Heart left ventricle (tissue), 16 donors: ENCODE measurements around the gene SCGB1D2. TPM values are rescaled to one million over a fixed set of nuclear protein-coding genes. Genes with fewer than 3 reads are reported as not detected.
"Not testable (repeated sequence)": the region's sequence is repeated elsewhere in the genome, so short reads cannot be mapped to it uniquely, and the experiment has no call there.

Source experiments
- ATAC-seq, 4 donors: fragments of 200-7000 bp; cut with Tn5 transposase; one replicate each; pipeline ENCODE4 v1.9.1; 2020 to 2022; ENCODE audit warnings: moderate library complexity in 4 of 4, mild to moderate bottlenecking in 3 of 4, moderate number of reproducible peaks in 1 of 4
- DNase-seq, 5 donors: peaks; one replicate each; pipeline ENCODE4 v3.0.0-alpha.2; 2020
- H3K27ac ChIP-seq, 12 donors: fragments of 200-600 bp; sonication (generic) in 4 of 12; one replicate each; pipeline versions ENCODE4 v1.5.0 to v1.8.0; 2016 to 2022; ENCODE audit warnings: mild to moderate bottlenecking in 2 of 12
- H3K27me3 ChIP-seq, 9 donors: fragments of 200-600 bp; sonication (generic) in 2 of 9; one replicate each; pipeline versions ENCODE4 v1.5.1 to v1.8.0; 2016 to 2022; ENCODE audit warnings: mild to moderate bottlenecking in 3 of 9
- H3K36me3 ChIP-seq, 9 donors: fragments of 200-600 bp; sonication (generic) in 2 of 9; one replicate each; pipeline versions ENCODE4 v1.5.0 to v1.8.0; 2018 to 2022; ENCODE audit warnings: mild to moderate bottlenecking in 2 of 9
- H3K4me1 ChIP-seq, 12 donors: fragments of 200-600 bp; sonication (generic) in 4 of 12; one replicate each; pipeline versions ENCODE4 v1.5.0 to v1.8.0; 2016 to 2022; ENCODE audit warnings: mild to moderate bottlenecking in 3 of 12
- H3K4me3 ChIP-seq, 12 donors: fragments of 200-600 bp; sonication (generic) in 4 of 12; one replicate each; pipeline versions ENCODE4 v1.5.0 to v1.8.0; 2017 to 2022; ENCODE audit warnings: mild to moderate bottlenecking in 9 of 12, moderate library complexity in 4 of 12
- H3K9me3 ChIP-seq, 12 donors: fragments of 200-600 bp; sonication (generic) in 4 of 12; one replicate each; pipeline versions ENCODE4 v1.5.0 to v1.8.0; 2016 to 2022; ENCODE audit warnings: mild to moderate bottlenecking in 1 of 12
- POLR2A ChIP-seq, 2 donors: fragments of 450-650 bp; IDR thresholded peaks; one replicate each; pipeline ENCODE4 v1.6.1; 2017; ENCODE audit warnings: antibody characterized with exemption in 2 of 2, mild to moderate bottlenecking in 2 of 2, moderate library complexity in 2 of 2
- WGBS, 4 donors: extraction: QIAGEN DNeasy Blood & Tissue Kit in 2 of 4; methylation state at CpG; one replicate each; pipeline versions ENCODE4 v1.1.5 to v1.1.7; 2013 to 2018; 5-methylcytosine and 5-hydroxymethylcytosine counted together
- intact Hi-C, 10 donors: fragments of 100-400 bp; cut with DNase I; formaldehyde crosslinking; loops; one replicate each; pipeline versions ENCODE4 v1.11.1 to v1.14.2; 2022
- long read RNA-seq, 3 donors: library from polyadenylated mRNA; unstranded; transcript quantifications; one replicate each; pipeline ENCODE4 v2.0.0, GENCODE V29; 2020 to 2021
- polyA plus RNA-seq, 2 donors: library from polyadenylated mRNA; stranded (reverse); fragments of 200-250 nt; gene quantifications; one replicate each; pipeline ENCODE4 v1.2.3, GENCODE V29; 2013
- total RNA-seq, 9 donors: library from RNA; depleted of rRNA in 2 of 9; stranded (reverse); fragments of >200 nt in 2 of 9; fragmentation: NEBNext Ultra II Directional in 3 of 9; extraction: Animal tissue kit (Norgen Biotek cat#: 25700) in 3 of 9; gene quantifications; one replicate each; pipeline versions ENCODE4 v1.1.0 to v1.2.4, GENCODE V29; 2016 to 2023
- TF ChIP-seq, protein P1 (sequence below), 12 donors: fragments of 200-600 bp; sonication (generic) in 4 of 12; IDR thresholded peaks; one replicate each; pipeline versions ENCODE4 v1.5.0 to v1.8.0; 2018 to 2022; ENCODE audit warnings: antibody characterized with exemption in 12 of 12, mild to moderate bottlenecking in 5 of 12
- donor health status: ischemic (EF 13 %, LVEDD 7.1; RV severe dilation, severe dysfunction).
- donor health status: healthy with polysubstance abuse.
- donor health status: DM: no; HTN: yes; CAD: no.
- donor health status: DM: no; HTN: no; CAD: no.
- donor health status: ischemic (EF 25% LVEDD 6.9; RV normal size, moderate dysfunction).
- donor health status: ischemic (EF 25% LVEDD 5.7; RV mildly dilated, moderate dysfunction).
- donor health status: healthy.
- donor health status: DM: yes; HTN: yes; CAD: no.
- donor health status: ischemic (EF 35%, LVEDD 5.7; RV mildly dilated, moderate dysfunction).
- donor health status: nonischemic (EF 11% LVEDD 7.7; RV severe dilation, severe dysfunction).
- donor health status: DM: yes; HTN: yes; CAD: no.
- donor health status: PGD.
- donor health status: ischemic (EF 29% LVEDD 5.4; RV normal size, mild dysfunction).
- donor health status: nonischemic (EF 23%, LVEDD 6.1; RV moderate dilation, normal function).

SCGB1D2 gene
- total RNA-seq: 1 to 10 TPM in 4 of 9 donors, under 1 TPM in 1, not detected in 4; 0.67 to 3.8 (median 1.5) TPM
- polyA plus RNA-seq: 1 to 10 TPM in 1 of 2 donors, under 1 TPM in 1; 0.36 to 3.1 TPM
- long read RNA-seq, donor 1: 0 reads
- long read RNA-seq, donor 2: 0 reads
- long read RNA-seq, donor 3, partial matches to known transcripts: 0 of 2 reads
- long read RNA-seq, donor 3, other reads (novel, unspliced or antisense): 0 of 2 reads

DNA sequence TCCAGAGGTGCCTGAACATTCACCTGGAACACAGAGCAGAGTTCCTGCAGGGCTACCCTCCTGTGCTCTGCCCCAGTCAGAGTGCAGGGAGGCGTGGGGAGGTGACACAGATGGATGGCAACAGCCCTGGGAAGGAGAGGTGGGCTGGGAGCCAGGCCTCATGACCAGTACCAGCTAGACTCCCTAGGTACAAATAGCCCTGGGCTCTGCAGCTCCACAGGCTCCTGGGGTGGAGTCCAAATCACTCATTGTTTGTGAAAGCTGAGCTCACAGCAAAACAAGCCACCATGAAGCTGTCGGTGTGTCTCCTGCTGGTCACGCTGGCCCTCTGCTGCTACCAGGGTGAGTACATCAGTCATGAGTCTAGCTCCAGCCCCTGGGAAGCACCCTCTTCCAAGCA is at the start of gene SCGB1D2:
Gene SCGB1D2 (plus strand): TSS at position 219 of the 400 bp plus-strand sequence. CDS start 69 bp downstream, at position 288.
- ATAC-seq (peak; percentile 91 to 97 (median 95)), DNase-seq (peak; percentile 27 to 85 (median 55))
- no peaks in the 10 kb centered on the region for H3K9me3 ChIP-seq
- WGBS, 4 donors: 9 to 17% (median 15%) methylated on average over 1 to 3 of the region's 3 CpGs
- no peak within 1 kb of the TSS for H3K27ac ChIP-seq
- H3K4me3 ChIP-seq: no peak within 1 kb of the TSS
- peaks cover 0 to 16% (median 0%) of the 10 kb centered on the region in 9 donors for H3K27me3 ChIP-seq
- intact Hi-C loops: no loop called here
- H3K4me1 ChIP-seq: peaks cover 0 to 10% (median 0%) of the 10 kb centered on the region in 12 donors
- H3K36me3 ChIP-seq: no peaks in the 10 kb centered on the region
- TF ChIP-seq, protein P1, sequence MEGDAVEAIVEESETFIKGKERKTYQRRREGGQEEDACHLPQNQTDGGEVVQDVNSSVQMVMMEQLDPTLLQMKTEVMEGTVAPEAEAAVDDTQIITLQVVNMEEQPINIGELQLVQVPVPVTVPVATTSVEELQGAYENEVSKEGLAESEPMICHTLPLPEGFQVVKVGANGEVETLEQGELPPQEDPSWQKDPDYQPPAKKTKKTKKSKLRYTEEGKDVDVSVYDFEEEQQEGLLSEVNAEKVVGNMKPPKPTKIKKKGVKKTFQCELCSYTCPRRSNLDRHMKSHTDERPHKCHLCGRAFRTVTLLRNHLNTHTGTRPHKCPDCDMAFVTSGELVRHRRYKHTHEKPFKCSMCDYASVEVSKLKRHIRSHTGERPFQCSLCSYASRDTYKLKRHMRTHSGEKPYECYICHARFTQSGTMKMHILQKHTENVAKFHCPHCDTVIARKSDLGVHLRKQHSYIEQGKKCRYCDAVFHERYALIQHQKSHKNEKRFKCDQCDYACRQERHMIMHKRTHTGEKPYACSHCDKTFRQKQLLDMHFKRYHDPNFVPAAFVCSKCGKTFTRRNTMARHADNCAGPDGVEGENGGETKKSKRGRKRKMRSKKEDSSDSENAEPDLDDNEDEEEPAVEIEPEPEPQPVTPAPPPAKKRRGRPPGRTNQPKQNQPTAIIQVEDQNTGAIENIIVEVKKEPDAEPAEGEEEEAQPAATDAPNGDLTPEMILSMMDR (IDR thresholded peaks at IDR 0.05): no peak
- TF ChIP-seq POLR2A (IDR thresholded peaks at IDR 0.05): no peak

DNA sequence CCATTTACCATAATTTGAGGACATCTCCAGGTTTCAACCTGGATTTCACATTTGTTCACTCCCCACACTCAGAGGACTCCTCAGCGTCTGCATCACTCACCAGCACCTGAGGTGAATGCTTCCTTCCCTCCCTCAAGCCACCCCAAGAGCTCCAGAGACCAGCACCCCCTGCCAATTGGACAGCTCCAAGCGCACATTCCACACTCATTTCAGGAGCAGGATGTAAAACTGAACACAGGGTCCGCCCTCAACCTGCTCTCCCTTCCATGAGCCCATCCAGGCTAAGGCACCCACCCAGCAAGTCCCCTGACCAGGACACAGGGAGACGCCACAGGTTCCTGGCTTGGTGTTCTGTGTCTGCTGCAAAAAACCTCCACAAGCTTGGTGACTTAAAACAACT is 48.1 kb upstream of the SCGB1D2 start:
- intact Hi-C loops: no loop called here
- 48 to 73% (median 67%) methylated on average over 2 to 4 of the region's 4 CpGs for WGBS, 4 donors
- DNase-seq: no peak
- peaks cover 0 to 54% (median 6%) of the 10 kb centered on the region in 9 donors for H3K27me3 ChIP-seq
- no peaks in the 10 kb centered on the region for H3K36me3 ChIP-seq
- ATAC-seq: no peak
- H3K9me3 ChIP-seq: no peaks in the 10 kb centered on the region
- no peak overlapping the region for H3K4me3 ChIP-seq
- TF ChIP-seq, protein P1 (IDR thresholded peaks at IDR 0.05): no peak
- no peak for TF ChIP-seq POLR2A (IDR thresholded peaks at IDR 0.05)
- H3K27ac ChIP-seq: no peak overlapping the region
- H3K4me1 ChIP-seq: no peaks in the 10 kb centered on the region

GRCh38 chr11:62195010-62195409 is 47.0 kb upstream of the SCGB1D2 start:
- peaks cover 0 to 51% (median 4%) of the 10 kb centered on the region in 9 donors for H3K27me3 ChIP-seq
- H3K9me3 ChIP-seq, H3K27ac ChIP-seq, H3K4me3 ChIP-seq, H3K36me3 ChIP-seq, H3K4me1 ChIP-seq, DNase-seq, ATAC-seq, intact Hi-C loops: not testable (repeated sequence)
- 12 to 60% (median 20%) methylated on average over 1 to 5 of the region's 9 CpGs for WGBS, 4 donors

- H3K9me3 ChIP-seq: no peaks in the 10 kb centered on the region
- no peak for DNase-seq
- H3K27me3 ChIP-seq: peaks cover 0 to 45% (median 2%) of the 10 kb centered on the region in 9 donors
- ATAC-seq: no peak
- intact Hi-C loops: no loop called here
- WGBS, 4 donors: 53 to 68% (median 56%) methylated on average over 7 of the region's 7 CpGs
- H3K4me3 ChIP-seq: no peak overlapping the region
- TF ChIP-seq, protein P1 (IDR thresholded peaks at IDR 0.05): no peak
- TF ChIP-seq POLR2A (IDR thresholded peaks at IDR 0.05): no peak
- no peaks in the 10 kb centered on the region for H3K4me1 ChIP-seq
- no peaks in the 10 kb centered on the region for H3K36me3 ChIP-seq
- no peak overlapping the region for H3K27ac ChIP-seq
Measured at GRCh38 chr11:62195945-62196344, 46.1 kb upstream of the SCGB1D2 start.

- intact Hi-C loops, H3K4me3 ChIP-seq, H3K4me1 ChIP-seq, H3K36me3 ChIP-seq, H3K27ac ChIP-seq, H3K9me3 ChIP-seq, ATAC-seq, DNase-seq: not testable (repeated sequence)
- peaks cover 0 to 42% (median 2%) of the 10 kb centered on the region in 9 donors for H3K27me3 ChIP-seq
- WGBS, 4 donors: 69 to 96% (median 78%) methylated on average over 2 of the region's 2 CpGs
Measured at GRCh38 chr11:62197400-62197799, 44.6 kb upstream of the SCGB1D2 start.
